IPS-18a (cell line): ENCODE measurements around the gene MYH14.

ENCODE experiments used
- H3K27ac ChIP-seq: one replicate; pipeline ENCODE4 v1.5.1; 2013; ENCODE audit warnings: low read length
- H3K27me3 ChIP-seq: one replicate; pipeline ENCODE4 v1.6.1; 2013; ENCODE audit warnings: mild to moderate bottlenecking, low read length; ENCODE audit not compliant: control insufficient read depth, insufficient read depth
- H3K36me3 ChIP-seq: one replicate; pipeline ENCODE4 v1.6.1; 2013; ENCODE audit warnings: low read depth, low read length; ENCODE audit not compliant: control insufficient read depth
- H3K4me1 ChIP-seq: one replicate; pipeline ENCODE4 v1.6.1; 2013; ENCODE audit warnings: low read depth, low read length; ENCODE audit not compliant: control insufficient read depth
- H3K4me3 ChIP-seq: one replicate; pipeline ENCODE4 v1.5.1; 2013; ENCODE audit warnings: low read length
- H3K9ac ChIP-seq: one replicate; pipeline ENCODE4 v1.6.1; 2013; ENCODE audit warnings: mild to moderate bottlenecking, low read length, moderate library complexity
- H3K9me3 ChIP-seq: one replicate; pipeline ENCODE4 v1.6.1; 2013; ENCODE audit warnings: low read depth, low read length; ENCODE audit not compliant: control insufficient read depth

Gene MYH14

DNA sequence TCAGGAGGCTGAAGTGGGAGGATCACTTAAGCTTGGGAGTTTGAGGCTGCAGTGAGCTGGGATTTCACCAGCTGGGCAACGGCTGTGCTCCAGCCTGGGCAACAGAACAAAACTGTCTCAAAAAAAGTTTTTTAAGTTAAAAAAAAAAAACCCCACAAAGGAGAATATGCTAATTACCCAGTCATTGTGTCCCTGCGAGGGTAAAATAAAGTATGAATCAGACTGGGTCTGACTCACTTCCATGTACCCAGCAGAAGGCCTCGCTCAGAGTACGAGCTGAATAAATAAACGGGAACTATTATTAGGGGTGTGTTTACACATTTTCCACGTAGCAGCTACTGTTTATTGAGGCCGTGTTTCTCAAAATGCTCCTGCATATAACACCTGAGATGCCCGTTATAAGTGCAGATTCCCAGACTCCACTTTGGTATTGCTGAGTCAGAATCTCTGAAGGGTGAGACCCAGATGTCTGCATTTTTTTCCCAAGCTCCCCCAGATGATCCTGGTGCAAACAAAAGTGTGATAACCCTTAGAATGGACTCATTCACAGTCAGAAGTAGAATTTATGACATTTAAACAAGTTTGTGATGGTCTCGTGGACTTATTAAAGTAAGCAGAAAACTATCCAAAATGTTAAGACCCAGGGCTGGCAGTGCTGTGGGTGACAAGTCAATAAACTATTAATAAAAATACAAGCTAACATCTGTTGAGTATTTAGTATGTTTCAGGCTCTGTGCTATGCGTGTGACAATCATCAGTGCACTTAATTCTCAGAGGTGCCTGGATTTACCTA is 97.6 kb downstream of the MYH14 start:
- Histone ChIP-seq H3K9me3 (no peaks in the 10 kb centered on the region), H3K27me3 (no peaks in the 10 kb centered on the region), H3K36me3 (peaks cover 3% of the 10 kb centered on the region), H3K4me1 (no peaks in the 10 kb centered on the region), H3K9ac (no peak overlapping the region), H3K27ac (no peak overlapping the region), H3K4me3 (no peak overlapping the region)

DNA sequence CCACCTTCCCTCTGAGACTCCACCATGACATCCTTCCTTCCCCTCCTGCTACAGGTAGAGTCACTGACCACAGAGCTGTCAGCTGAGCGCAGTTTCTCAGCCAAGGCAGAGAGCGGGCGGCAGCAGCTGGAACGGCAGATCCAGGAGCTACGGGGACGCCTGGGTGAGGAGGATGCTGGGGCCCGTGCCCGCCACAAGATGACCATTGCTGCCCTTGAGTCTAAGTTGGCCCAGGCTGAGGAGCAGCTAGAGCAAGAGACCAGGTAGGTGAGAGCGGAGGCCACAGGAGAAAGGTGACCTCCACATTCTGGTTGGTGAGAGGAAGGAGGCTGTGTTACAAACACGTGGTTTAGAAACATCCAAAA is 98.2 kb downstream of the MYH14 start:
- H3K9me3 ChIP-seq: no peaks in the 10 kb centered on the region
- H3K4me1 ChIP-seq: no peaks in the 10 kb centered on the region
- no peaks in the 10 kb centered on the region for H3K27me3 ChIP-seq
- H3K9ac ChIP-seq: no peak overlapping the region
- peaks cover 3% of the 10 kb centered on the region for H3K36me3 ChIP-seq
- no peak overlapping the region for H3K4me3 ChIP-seq
- H3K27ac ChIP-seq: no peak overlapping the region

DNA sequence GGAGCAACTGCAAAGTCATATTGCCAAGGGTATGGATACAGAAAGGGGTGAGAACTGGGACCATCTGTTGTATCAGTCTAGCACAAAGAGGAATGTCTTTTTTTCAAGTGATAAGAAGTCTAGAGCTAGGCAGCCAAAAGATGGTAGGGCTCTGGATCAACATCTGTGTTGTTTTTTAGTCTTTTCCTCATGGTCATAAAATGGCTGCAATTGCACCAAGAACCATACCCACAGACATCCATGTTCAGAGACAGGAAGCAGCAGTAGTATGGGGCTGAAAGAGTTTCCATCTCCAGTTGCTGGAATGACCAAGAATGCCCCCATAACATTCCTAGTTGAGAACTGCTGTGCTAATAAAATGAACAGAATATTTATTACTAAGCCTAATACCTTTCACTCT is 100.1 kb downstream of the MYH14 start:
- H3K36me3 ChIP-seq: no peaks in the 10 kb centered on the region
- no peak overlapping the region for H3K4me3 ChIP-seq
- no peaks in the 10 kb centered on the region for H3K4me1 ChIP-seq
- no peak overlapping the region for H3K9ac ChIP-seq
- no peak overlapping the region for H3K27ac ChIP-seq
- no peaks in the 10 kb centered on the region for H3K9me3 ChIP-seq
- peaks cover 10% of the 10 kb centered on the region for H3K27me3 ChIP-seq

DNA sequence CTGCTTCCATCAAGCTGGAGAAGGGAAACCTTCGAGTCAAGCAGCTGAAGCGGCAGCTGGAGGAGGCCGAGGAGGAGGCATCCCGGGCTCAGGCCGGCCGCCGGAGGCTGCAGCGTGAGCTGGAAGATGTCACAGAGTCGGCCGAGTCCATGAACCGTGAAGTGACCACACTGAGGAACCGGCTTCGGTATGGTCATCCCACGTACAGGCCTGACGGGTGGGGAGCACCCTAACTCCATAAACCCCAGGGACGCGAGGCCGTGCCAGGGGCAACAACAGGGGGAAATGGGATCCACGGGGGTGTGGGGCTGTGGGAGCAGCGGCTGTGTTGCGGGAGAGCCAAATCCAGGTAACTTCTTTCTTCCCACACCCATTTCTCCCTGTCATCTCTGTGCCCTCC is 105.6 kb downstream of the MYH14 start:
- H3K27me3 ChIP-seq: peaks cover 24% of the 10 kb centered on the region
- H3K4me3 ChIP-seq: no peak overlapping the region
- no peak overlapping the region for H3K9ac ChIP-seq
- H3K27ac ChIP-seq: no peak overlapping the region
- no peaks in the 10 kb centered on the region for H3K9me3 ChIP-seq
- no peaks in the 10 kb centered on the region for H3K36me3 ChIP-seq
- peaks cover 9% of the 10 kb centered on the region for H3K4me1 ChIP-seq

DNA sequence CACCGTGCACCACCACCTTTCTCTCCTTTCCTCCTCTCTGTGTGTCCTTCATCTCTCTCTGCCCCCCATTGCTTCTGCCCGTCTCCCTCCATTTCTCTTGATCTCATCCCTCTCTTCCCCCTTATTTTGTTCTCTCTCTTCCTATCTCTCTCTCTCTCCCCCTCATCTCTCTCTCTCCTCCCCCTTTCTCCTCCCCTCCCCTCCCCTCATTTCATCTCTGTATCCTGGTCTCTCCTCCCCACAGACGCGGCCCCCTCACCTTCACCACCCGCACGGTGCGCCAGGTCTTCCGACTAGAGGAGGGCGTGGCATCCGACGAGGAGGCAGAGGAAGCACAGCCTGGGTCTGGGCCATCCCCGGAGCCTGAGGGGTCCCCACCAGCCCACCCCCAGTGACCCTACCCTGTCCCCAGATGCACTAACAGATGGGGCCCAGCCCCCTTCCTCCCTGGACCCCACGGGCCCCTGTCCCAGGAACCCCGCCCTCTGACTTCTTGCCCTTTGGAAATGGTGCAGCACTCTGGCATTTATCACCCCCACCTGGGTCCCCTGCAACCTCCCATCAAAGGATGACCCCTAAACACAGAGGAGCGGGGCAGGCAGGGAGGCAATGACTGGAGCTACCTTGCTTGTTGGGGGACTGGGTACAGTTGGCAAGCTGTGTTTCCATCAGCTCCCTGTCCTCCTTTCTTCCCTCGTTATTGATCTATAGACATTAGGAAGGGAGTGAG is 106.1 kb downstream of the MYH14 start:
- no peaks in the 10 kb centered on the region for H3K36me3 ChIP-seq
- no peak overlapping the region for H3K4me3 ChIP-seq
- no peaks in the 10 kb centered on the region for H3K9me3 ChIP-seq
- H3K27ac ChIP-seq: no peak overlapping the region
- H3K4me1 ChIP-seq: peaks cover 9% of the 10 kb centered on the region
- no peak overlapping the region for H3K9ac ChIP-seq
- peaks cover 24% of the 10 kb centered on the region for H3K27me3 ChIP-seq

DNA sequence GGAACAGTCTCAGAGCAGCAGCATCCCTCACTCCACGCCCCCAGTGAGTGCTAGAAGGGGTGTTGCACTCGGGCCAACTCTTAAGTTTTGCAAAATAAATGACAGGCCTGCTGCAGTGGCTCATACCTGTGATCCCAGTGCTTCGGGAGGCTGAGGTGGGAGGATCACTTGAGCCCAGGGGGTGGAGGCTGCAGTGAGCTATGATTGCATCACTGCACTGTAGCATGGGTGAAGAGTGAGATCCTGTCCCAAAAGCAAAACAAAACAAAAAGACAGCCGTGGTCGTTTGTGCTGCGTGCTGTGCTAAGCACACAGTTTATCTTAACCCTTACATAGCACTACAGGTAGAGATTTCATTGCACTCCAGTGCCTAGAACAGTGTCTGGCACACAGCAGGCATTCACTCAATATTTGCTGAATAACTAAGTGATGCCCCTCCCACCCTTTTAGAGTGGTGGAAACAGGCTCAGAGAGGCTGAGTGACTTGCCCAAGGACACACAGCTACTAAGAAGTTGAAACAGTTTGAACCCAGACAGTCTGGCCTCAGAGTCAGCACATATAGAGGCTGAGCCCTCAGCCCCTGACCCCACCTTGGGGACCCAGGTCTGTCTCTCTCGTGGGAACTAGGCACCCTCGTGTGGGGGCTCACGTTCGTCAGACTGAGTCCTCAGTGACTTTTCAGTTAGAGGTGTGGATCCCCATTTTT is 107.5 kb downstream of the MYH14 start:
- H3K4me3 ChIP-seq: no peak overlapping the region
- H3K27ac ChIP-seq: no peak overlapping the region
- peaks cover 9% of the 10 kb centered on the region for H3K4me1 ChIP-seq
- H3K9ac ChIP-seq: no peak overlapping the region
- H3K27me3 ChIP-seq: peaks cover 24% of the 10 kb centered on the region
- no peaks in the 10 kb centered on the region for H3K9me3 ChIP-seq
- no peaks in the 10 kb centered on the region for H3K36me3 ChIP-seq

DNA sequence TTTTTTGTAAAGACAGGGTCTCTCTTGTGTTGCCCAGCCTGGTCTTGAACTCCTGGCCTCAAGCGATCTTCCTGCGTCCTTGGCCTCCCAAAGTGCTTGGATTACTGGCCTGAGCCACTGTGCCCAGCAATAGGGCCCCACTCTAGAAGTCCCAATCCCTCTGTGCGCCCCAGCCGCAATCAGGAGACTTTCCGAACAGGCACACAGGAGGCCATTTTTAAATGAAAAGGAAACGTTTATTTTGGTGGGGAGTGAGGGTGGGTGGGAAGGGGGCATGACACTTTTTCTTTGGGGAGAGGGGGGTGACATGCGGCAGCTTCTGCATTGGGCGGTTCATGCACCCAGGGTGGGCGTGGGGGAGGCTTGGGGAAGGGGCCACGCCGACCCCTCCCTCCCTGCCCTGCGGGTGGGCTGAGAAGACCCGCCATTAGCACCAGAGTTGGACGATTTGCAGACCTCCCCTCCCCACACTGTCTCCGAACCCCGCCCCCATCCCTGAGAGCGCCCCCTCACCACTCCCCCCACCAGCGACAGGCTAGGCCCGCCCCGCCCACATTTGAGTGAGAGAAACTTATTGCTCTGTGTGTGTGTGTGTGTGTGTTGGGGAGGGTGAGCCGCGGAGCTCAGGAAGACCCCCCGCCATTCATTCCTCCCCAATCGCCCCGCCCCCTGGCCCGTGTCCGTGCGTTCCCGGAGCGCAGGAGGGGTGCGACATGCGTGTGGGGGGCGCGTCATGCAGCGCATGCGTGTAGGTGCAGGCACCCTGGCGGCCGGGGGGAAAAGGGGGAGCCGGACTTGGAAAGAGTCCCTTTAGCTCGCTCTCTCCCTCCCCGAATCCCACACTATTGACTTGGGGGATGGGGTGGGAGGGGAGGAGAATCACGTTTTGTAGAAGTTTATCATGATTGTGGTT is 108.6 kb downstream of the MYH14 start:
- H3K4me1 ChIP-seq: peaks cover 9% of the 10 kb centered on the region
- peaks cover 24% of the 10 kb centered on the region for H3K27me3 ChIP-seq
- no peak overlapping the region for H3K27ac ChIP-seq
- peak overlapping the region; percentile 51 for H3K9ac ChIP-seq
- H3K9me3 ChIP-seq: no peaks in the 10 kb centered on the region
- H3K36me3 ChIP-seq: no peaks in the 10 kb centered on the region
- H3K4me3 ChIP-seq: peak overlapping the region; percentile 61

DNA sequence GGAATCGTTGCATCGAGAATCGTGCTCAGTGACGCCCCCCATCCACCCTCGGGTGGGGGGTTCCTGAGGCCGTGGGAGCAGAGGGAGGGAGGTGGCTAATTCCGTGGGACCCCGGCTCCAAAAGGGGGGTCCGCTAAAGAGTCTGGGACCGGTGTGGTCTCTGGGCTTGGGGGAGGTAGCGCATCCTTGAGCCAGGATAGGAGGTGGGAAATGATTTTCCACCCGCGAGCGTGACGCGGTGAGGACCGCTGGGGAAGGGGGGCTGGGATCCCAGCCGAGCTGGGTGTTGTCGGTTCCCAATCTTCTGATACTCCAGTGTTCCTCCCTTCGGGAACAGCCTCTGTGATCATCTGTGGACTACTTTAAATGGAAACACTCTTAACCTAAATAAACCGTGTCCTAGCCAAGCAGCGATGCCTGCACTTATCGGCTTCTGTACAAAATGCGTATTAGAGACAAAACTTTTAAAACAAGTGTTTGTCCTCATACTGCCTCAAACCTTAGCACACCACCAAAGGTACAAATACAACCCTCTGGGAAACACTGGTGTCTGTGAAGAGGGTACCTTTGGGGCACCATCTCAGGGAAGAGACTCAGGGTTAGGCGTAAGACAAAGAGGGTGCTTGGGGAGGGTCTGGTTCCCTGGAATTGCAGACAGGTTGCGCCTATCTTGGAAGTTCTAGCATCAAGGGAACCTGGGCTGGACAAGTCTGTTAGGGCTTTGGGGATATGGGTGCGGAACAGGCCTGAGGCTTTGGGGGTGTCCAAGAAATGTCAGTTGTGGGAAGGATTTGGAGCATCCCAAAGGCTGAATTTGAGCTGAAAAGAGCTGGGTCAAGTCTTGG is 109.8 kb downstream of the MYH14 start:
- Histone ChIP-seq H3K4me1 (peaks cover 9% of the 10 kb centered on the region), H3K9me3 (no peaks in the 10 kb centered on the region), H3K4me3 (peak overlapping the region; percentile 61), H3K27ac (no peak overlapping the region), H3K27me3 (peaks cover 18% of the 10 kb centered on the region), H3K36me3 (no peaks in the 10 kb centered on the region), H3K9ac (peak overlapping the region; percentile 24)

DNA sequence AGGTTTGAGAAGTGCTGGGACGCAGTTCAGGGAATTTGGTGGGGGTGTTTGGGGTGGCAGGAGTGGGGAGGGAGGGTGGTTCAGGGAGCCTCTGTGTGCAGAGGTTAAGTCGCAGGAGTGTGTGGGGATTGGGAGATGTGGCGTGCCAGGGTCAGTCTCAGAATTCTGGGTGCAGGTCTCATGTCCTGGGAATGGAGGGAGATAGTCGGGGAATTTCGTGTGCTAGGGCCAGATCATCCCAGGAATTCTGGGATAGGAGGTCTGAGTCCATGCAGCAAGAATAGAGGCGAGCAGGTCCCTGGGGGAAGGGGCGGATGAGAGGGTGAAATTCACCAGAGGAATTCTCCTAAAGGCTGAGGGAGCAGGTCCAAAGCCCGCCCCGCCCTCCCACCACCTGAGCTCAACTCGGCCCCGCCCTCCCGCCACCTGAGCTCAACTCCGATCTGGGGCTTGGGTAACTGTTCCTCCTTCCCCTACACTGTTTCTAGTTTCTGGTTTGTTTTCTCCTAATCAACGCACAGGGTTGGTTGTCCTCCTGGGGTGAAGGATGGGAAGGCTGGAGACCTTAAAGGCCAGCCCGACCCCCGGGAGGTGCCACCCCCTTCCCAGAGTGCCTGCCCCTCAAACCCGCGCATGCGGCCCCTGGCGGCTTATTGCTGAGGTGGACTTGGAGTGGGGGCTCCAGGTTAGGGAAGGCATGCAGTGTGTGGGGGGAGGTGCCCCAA is 110.6 kb downstream of the MYH14 start:
- no peak overlapping the region for H3K27ac ChIP-seq

More for the DNA sequence above, 110.6 kb downstream of the MYH14 start:
- H3K27me3 ChIP-seq: peaks cover 10% of the 10 kb centered on the region
- H3K4me1 ChIP-seq: peaks cover 9% of the 10 kb centered on the region
- no peaks in the 10 kb centered on the region for H3K9me3 ChIP-seq
- no peaks in the 10 kb centered on the region for H3K36me3 ChIP-seq
- H3K9ac ChIP-seq: peak overlapping the region; percentile 66
- H3K4me3 ChIP-seq: peak overlapping the region; percentile 61
